AG09309 (cell line): ENCODE results near the gene HPRT1.

Experiments used
- DNase-seq: peaks from one replicate; pipeline ENCODE4 v3.0.0-alpha.2; 2010; ENCODE audit warnings: low read depth
- H3K4me3 ChIP-seq: 2 replicates; pipeline ENCODE4 v1.5.1; 2011; ENCODE audit warnings: mild to moderate bottlenecking, low read depth, low read length, moderate library complexity; ENCODE audit not compliant: control insufficient read depth
- TF ChIP-seq, protein P1 (sequence below): IDR thresholded peaks from 2 replicates; pipeline ENCODE4 v1.5.1; 2011; ENCODE audit warnings: mild to moderate bottlenecking, low read depth, low read length, inconsistent platforms; ENCODE audit not compliant: insufficient read depth, control insufficient read depth; ENCODE audit errors: missing control alignments

Gene HPRT1

DNA sequence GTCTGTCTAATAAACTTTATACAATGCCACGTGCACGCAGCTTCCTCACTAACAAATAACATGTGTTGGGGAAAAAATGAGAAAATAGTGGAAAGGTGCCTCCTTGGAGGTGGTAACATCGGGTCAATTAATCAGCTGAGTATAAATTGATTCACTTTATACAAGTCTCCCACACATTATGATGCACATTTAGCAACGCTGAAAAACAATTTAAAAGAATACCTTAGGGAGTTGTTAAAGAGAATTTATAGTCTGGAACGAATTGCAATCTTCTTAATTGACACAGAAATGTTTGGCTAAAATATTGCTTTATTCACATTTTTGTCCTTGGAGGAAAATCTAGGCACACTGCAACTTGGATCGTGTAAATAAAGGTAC lies 84.2 kb downstream of the HPRT1 start:
- TF ChIP-seq, protein P1, sequence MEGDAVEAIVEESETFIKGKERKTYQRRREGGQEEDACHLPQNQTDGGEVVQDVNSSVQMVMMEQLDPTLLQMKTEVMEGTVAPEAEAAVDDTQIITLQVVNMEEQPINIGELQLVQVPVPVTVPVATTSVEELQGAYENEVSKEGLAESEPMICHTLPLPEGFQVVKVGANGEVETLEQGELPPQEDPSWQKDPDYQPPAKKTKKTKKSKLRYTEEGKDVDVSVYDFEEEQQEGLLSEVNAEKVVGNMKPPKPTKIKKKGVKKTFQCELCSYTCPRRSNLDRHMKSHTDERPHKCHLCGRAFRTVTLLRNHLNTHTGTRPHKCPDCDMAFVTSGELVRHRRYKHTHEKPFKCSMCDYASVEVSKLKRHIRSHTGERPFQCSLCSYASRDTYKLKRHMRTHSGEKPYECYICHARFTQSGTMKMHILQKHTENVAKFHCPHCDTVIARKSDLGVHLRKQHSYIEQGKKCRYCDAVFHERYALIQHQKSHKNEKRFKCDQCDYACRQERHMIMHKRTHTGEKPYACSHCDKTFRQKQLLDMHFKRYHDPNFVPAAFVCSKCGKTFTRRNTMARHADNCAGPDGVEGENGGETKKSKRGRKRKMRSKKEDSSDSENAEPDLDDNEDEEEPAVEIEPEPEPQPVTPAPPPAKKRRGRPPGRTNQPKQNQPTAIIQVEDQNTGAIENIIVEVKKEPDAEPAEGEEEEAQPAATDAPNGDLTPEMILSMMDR = no peak
- H3K4me3 ChIP-seq = no peak overlapping the region
- no peak for DNase-seq

- no peak overlapping the region for H3K4me3 ChIP-seq
- TF ChIP-seq, protein P1 = no peak
- no peak for DNase-seq
Measured at GRCh38 chrX:134544513-134545151, 84.7 kb downstream of the HPRT1 start.

DNA sequence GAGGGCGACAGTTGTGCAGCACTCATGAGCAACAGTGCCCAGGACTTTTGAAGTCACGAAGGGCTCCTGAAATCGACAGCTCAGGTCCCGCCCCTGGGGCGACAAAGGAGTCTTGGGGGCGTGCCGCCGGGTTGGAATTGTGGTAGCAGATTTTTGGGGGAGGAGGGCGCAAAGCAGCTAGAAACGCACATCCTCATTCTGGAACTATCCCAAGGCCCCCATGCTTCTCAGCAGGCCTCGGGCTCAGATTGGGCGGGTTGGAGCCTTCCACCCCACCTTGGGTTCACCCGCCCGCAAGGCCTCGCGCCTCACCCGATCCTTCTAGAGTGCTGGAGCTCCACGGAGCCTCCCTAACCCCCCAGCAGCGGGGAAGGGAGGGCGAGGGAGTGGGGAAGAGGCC lies 85.5 kb downstream of the HPRT1 start:
- TF ChIP-seq, protein P1 = no peak
- no peak overlapping the region for H3K4me3 ChIP-seq
- no peak for DNase-seq

DNA sequence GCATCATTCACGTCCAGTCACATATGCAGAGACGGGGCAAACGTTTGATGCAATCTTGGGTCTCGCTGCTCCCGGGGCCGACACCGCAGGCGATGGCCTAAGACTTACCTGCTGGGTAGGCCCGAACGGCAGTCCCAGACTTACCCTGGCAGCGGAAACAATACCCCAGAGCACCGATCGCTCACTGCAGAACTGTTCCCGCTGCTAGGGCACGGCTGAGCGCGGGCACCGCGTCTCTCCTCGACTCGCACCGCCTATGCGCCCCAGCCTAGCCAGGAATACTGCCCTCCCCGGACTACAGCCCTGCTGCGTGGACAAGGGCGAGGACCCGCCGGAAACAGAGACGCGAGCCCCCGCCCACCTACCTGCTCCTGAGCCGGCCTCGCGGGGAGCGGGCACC lies 86.2 kb downstream of the HPRT1 start:
- TF ChIP-seq, protein P1 = no peak
- H3K4me3 ChIP-seq = peak overlapping the region; percentile 13; the same call in 1 of the 2 replicates
- DNase-seq = no peak

DNA sequence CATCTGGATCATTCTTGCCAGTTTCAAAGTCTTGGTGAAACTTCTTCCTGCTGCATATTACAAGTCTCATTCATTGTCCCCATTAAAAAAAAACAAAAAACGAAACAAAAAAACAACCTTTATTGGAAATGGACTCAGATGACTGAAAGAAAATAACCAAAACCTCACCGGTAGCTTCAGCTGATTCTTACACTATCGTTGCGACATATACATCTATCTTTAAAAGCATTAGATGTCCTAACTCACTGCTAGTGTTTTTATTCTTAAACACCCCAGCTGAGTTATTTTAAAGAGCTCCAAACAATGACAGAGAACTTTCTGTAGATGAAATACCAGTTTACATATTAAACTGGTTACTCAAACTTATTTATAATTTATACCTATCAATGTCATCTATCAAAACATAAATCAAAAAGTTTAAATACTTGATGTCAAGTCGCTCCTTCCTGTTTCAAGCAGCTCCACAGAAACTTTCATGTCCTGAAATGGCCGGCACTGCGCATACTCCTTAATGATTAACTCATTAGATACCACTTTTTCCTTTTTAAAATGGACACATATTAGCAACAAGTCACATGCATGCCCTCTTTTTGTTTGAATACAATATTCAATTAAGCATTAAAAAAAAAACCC lies 87.2 kb downstream of the HPRT1 start:
- DNase-seq = no peak
- peak overlapping the region; percentile 52 for H3K4me3 ChIP-seq
- TF ChIP-seq, protein P1 = no peak

GRCh38 chrX:134548257-134549201 lies 88.6 kb downstream of the HPRT1 start:
- TF ChIP-seq, protein P1 = no peak
- DNase-seq = no peak
- H3K4me3 ChIP-seq = peak overlapping the region; percentile 52
